Osteocyte (in vitro differentiated cells): ENCODE data around the gene PLXNB1. TPM values are rescaled to one million over a fixed set of nuclear protein-coding genes. Genes with fewer than 3 reads are reported as not detected.
"Not testable (repeated sequence)": the region's sequence is repeated elsewhere in the genome, so short reads cannot be mapped to it uniquely, and the experiment has no call there.

Source experiments
- DNase-seq: peaks from one replicate; pipeline ENCODE4 v3.0.0; 2021; ENCODE audit warnings: mixed read lengths; ENCODE audit not compliant: unreplicated experiment; ENCODE audit errors: extremely low spot score
- H3K27ac Mint-ChIP-seq: one replicate; pipeline ENCODE4 v1.8.0; 2021; ENCODE audit warnings: mild to moderate bottlenecking, mixed read lengths; ENCODE audit not compliant: unreplicated experiment
- H3K27me3 Mint-ChIP-seq: one replicate; pipeline ENCODE4 v1.8.0; 2021; ENCODE audit warnings: mixed read lengths; ENCODE audit not compliant: unreplicated experiment
- H3K36me3 Mint-ChIP-seq: one replicate; pipeline ENCODE4 v1.8.0; 2021; ENCODE audit warnings: mixed read lengths; ENCODE audit not compliant: unreplicated experiment
- H3K4me1 Mint-ChIP-seq: one replicate; pipeline ENCODE4 v1.8.0; 2021; ENCODE audit warnings: mixed read lengths; ENCODE audit not compliant: unreplicated experiment
- H3K4me3 Mint-ChIP-seq: one replicate; pipeline ENCODE4 v1.8.0; 2021; ENCODE audit warnings: mild to moderate bottlenecking, moderate library complexity, mixed read lengths; ENCODE audit not compliant: unreplicated experiment
- H3K9me3 Mint-ChIP-seq: one replicate; pipeline ENCODE4 v1.8.0; 2021; ENCODE audit warnings: mixed read lengths; ENCODE audit not compliant: unreplicated experiment
- CTCF ChIP-seq: fragments of 200-600 bp; sonication (generic); IDR thresholded peaks from 2 replicates; pipeline ENCODE4 v1.5.0; 2021; ENCODE audit warnings: antibody characterized with exemption, mild to moderate bottlenecking, moderate library complexity
- total RNA-seq: library from RNA; stranded (reverse); gene quantifications from 2 replicates; pipeline ENCODE4 v1.2.1, GENCODE V29; 2021

Gene PLXNB1
- total RNA-seq, 1 donor from 2014 or later = 88.2 TPM

DNA sequence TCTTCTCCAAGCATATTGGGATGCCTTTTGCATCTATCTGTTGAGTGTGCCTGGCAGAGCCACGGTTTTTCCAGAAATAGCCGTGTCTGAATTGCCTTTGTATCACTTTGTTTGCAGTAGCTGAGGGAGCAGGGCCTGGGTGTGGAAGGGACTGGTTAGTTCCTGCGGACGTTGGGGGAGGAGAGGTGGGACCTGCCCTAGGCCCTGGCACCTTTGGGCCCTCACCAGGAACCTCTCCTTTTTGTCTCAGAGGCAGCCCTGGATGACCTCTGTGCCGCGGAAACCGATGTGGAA is 35.3 kb upstream of the PLXNB1 start:
- Mint-ChIP-seq H3K4me3 (no peak overlapping the region), H3K36me3 (peaks cover 11% of the 10 kb centered on the region), H3K27ac (peak overlapping the region; percentile 100)

GRCh38 chr3:48464713-48465221 is 34.9 kb upstream of the PLXNB1 start:
- Mint-ChIP-seq H3K27me3 (no peaks in the 10 kb centered on the region), H3K9me3 (no peaks in the 10 kb centered on the region), H3K36me3 (peaks cover 14% of the 10 kb centered on the region), H3K4me3 (no peak overlapping the region), H3K27ac (peak overlapping the region; percentile 100), H3K4me1 (peaks cover 26% of the 10 kb centered on the region)
- no peak for TF ChIP-seq CTCF
- DNase-seq = no peak

More for the DNA sequence above, 35.3 kb upstream of the PLXNB1 start:
- no peaks in the 10 kb centered on the region for H3K27me3 Mint-ChIP-seq
- TF ChIP-seq CTCF = no peak
- no peak for DNase-seq
- H3K9me3 Mint-ChIP-seq = no peaks in the 10 kb centered on the region
- peaks cover 29% of the 10 kb centered on the region for H3K4me1 Mint-ChIP-seq

DNA sequence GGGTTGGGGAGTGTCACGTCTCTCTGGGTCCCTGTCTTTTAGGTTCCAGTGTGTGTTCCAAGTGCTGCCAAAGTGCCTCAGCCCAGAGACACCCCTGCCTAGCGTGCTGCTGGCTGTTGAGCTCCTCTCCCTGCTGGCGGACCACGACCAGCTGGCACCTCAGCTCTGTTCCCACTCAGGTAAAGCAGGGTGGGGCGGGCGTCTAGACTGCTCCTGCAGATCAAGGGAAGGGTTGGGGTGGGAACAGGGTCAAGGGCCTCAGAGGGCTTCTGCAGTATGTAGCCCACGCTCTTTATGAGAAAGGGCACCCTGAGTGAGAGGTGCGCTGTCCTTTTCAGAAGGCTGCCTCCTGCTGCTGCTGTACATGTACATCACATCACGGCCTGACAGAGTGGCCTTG is 33.8 kb upstream of the PLXNB1 start:
- peaks cover 26% of the 10 kb centered on the region for H3K4me1 Mint-ChIP-seq
- no peak for DNase-seq
- no peak overlapping the region for H3K4me3 Mint-ChIP-seq
- no peaks in the 10 kb centered on the region for H3K27me3 Mint-ChIP-seq
- H3K27ac Mint-ChIP-seq = peak overlapping the region; percentile 52
- H3K9me3 Mint-ChIP-seq = no peaks in the 10 kb centered on the region
- no peak for TF ChIP-seq CTCF
- H3K36me3 Mint-ChIP-seq = peaks cover 15% of the 10 kb centered on the region

- DNase-seq, H3K4me3 Mint-ChIP-seq, H3K9me3 Mint-ChIP-seq, H3K27me3 Mint-ChIP-seq, H3K27ac Mint-ChIP-seq, H3K36me3 Mint-ChIP-seq: not testable (repeated sequence)
- peaks cover 16% of the 10 kb centered on the region for H3K4me1 Mint-ChIP-seq
These were observed 31.9 kb upstream of the PLXNB1 start for GRCh38 chr3:48461767-48462166.

DNA sequence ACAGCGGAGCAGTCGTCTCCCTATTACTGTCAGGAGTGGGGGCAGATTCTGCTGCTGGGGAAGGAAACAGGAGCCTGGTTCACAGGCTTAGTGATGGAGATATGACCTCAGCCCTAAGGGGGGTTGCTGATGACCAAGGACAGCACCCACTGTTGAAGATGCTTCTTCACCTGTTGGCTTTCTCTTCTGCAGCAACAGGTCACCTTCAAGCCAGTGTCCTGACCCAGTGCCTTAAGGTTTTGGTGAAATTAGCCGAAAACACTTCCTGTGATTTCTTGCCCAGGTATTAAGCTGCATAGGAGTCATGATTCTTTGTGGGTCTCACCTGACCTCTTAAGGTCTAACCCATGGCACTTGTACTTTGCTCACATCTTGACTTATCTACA is 30.6 kb upstream of the PLXNB1 start:
- TF ChIP-seq CTCF = no peak
- no peak overlapping the region for H3K4me3 Mint-ChIP-seq
- no peaks in the 10 kb centered on the region for H3K27me3 Mint-ChIP-seq

More for the DNA sequence above, 30.6 kb upstream of the PLXNB1 start:
- no peaks in the 10 kb centered on the region for H3K9me3 Mint-ChIP-seq
- DNase-seq = no peak
- peaks cover 5% of the 10 kb centered on the region for H3K4me1 Mint-ChIP-seq
- peaks cover 11% of the 10 kb centered on the region for H3K36me3 Mint-ChIP-seq
- H3K27ac Mint-ChIP-seq = no peak overlapping the region
